GM18502 (cell line): ENCODE data around the gene TOB2.

Source experiments
- ATAC-seq: cut with Tn5 transposase; IDR thresholded peaks from one replicate; pipeline ENCODE4 v1.9.1; 2021; ENCODE audit warnings: mild to moderate bottlenecking; ENCODE audit not compliant: unreplicated experiment, poor library complexity

TOB2 gene

GRCh38 chr22:41395531-41396240 lies 50.9 kb downstream of the TOB2 start:
- no peak for ATAC-seq

DNA sequence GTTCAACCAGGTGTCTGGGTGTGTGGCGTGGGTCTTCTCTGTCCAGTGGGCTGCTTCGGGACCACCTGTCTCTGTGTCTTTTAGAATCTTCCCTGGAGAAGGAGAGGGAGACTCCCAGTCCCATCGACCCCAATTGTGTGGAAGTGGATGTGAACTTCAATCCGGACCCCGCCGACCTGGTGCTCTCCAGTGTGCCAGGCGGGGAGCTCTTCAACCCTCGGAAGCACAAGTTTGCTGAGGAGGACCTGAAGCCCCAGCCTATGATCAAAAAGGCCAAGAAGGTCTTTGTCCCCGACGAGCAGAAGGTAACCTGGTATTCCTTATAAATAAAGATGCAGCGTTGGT lies 52.6 kb downstream of the TOB2 start:
- no peak for ATAC-seq

GRCh38 chr22:41387341-41387740 lies 59.3 kb downstream of the TOB2 start:
- no peak for ATAC-seq

DNA sequence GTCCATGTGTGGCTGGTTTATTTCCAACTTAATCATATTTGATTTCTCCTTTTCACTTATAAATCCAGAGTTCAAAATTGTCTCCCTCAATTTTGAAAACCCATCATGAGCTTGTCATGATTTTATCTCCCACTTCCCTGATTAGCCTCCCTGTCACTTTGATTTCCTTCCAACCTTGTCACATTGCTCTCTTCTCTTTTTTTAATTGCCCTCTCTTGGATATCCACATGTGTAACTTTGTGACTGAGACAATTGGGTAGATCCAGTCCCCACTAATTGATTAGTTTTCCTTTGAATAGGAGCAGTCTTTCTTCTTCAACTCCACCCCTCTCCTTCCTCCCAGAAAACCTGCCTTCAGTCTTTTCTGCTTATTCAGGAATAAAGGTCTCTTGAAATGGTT lies 62.5 kb downstream of the TOB2 start:
- ATAC-seq = no peak
